AG20443 (cell line): Measurements from ENCODE around the gene ODAPH.
A peak's percentile ranks its signal among the peaks of the same experiment; 100 is the strongest.

Experiments
- DNase-seq: peaks from one replicate; pipeline ENCODE4 v3.0.0; 2012; ENCODE audit warnings: low spot score, mixed read lengths

The ODAPH gene

DNA sequence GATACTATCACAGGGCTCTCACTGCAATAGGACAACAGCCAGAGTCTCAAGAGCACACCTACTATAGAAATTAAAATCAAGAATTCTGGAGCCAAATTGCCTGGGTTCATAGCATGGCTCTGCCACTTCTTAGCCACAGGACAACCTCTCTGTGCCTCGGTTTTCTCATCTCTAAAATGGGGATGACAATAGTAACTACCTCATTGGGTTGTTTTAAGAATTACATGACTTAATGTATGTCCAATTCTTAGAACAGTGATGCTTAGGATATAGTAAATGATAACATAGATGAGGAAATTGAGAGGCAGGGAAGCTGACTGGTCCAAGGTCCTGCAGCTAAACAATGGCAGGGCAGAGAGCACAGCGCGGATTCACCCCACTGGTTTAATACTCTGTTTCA, 11.0 kb upstream of the ODAPH start:
- DNase-seq = no peak

DNA sequence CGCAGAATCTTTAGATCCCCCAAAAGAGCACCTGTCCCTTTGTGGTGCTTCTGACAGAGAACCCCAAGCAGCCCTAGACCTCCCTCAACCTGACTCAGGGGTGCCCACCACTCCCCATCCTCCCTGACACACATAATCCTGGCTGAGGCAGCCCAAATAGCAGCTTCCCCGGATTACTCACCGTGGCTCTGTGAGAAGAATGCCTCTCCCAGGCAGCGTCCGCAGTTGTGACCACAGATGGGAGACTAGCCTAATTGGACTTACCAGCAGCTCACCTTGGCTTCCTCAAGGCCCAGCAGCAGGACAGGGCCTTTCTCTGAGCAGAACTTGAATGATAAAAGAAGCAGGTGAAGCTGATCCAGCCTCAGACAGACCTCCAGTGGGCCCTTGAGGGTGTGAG, 10.3 kb upstream of the ODAPH start:
- peak; percentile 69 for DNase-seq

DNA sequence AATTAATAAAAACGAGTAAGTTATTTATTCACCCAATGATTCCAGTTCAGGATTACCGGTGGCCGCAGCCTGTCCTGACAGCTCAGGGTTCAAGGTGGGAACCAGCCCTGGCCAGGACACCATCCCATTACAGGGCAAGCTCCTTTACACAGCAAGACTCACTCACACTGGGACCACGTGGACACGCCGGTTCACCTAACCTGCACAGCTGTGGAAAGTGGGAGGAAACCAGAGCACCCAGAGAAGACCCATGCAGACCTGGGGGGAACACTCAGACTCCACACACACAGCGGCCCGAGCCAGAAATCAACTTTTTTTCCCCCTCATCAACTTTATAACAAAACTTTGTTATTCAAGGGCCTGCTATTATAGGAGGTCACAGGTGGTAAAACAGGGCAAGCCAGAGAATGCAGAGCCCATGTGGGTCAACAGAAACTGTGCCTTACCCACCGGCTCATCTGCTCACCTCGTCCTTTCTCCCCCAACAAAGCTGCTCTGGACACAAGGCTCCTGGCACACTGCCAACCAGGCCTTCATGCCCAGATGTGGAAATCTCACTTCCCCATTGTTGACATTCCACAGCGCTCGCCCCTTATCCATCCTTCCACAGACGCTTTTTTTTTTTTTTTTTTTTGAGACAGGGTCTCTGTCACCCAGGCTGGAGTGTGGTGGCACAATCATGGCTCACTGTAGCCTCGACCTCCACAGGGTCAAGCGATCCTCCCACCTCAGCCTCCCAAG, 8.0 kb upstream of the ODAPH start:
- no peak for DNase-seq

DNA sequence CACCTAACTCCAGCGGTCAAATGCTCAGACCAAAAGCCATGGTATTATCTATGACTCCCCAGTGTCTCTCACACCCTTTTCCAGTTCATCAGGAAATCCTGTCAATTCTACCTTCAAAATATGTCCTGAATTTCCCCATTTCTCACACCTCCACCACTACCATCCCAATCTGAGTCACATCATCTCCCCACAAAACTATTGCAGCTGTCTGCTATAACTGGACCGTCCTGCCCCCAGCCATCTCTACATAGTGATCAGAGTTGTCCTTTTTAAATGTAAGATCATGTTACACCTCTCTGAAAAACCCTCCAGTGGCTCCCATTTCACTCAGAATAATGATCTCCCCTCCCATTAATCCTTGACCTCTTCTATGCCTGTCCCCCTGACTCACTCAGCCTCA, 6.8 kb upstream of the ODAPH start:
- no peak for DNase-seq

DNA sequence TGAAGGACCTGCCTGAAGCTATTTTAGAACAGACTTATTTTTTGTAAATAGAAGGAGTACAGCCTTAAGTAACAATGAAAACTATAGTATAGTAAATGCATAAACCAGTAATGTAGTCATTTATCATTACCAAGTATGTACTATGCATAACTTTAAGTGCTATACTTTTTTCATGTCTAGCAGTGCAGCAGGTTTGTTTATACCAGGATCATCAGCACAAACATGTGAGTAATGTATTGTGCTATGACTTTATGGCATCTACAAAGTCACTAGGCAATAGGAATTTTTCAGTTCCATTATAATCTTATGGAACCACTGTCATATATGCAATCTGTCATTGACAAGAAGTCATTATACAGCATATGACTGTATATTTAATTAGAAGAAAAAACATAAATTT, 3.4 kb upstream of the ODAPH start:
- no peak for DNase-seq

DNA sequence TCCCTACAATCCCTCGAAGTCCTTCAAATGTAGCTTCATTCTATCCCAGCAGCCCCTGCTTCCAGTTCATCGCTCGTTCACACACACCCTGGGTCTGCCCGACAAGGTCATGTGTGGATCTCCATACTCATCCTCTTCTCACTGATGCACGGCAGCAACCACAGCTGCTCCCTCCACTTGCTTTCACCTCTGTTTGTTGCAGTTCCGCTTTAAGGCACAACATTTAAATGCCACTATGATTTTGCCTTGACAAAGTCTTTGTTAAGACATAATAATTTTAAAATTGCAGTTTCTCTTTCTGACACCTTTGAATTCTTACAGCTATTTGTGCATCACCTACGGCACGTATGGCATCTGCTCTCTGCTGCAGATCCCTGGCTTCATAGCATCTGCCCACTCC, 1.8 kb downstream of the ODAPH start:
- DNase-seq = no peak

DNA sequence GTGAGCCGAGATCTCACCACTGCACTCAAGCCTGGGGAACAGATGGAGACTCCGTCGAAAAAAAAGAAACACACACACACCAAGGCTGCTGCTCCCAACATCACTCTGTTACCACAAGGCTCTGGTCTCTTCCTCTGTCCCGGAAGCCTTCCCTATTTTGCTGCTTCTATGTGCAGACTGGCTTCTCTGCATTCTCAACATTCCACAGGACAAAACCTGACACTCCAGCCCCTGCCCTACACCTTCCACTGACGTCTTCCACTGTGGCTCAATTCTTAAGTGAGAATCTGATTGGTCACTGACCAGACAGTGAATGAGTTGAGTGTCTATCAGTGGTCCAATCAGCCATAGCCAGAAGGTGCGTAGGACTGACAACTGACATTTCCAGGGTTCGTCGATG, 5.9 kb downstream of the ODAPH start:
- no peak for DNase-seq

DNA sequence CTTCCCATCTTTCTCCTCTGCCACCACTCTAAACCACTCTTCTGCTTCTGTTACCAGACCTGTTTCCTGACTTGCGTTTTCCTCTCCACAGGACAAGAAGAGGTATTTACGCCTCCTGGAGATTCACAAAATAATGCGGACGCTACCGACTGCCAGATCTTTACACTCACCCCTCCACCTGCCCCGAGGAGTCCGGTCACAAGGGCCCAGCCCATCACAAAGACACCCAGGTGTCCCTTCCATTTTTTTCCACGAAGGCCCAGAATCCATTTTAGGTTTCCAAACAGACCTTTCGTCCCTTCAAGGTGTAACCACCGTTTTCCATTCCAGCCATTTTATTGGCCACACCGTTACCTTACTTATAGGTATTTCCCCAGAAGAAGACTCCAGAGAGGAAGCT, 8.2 kb downstream of the ODAPH start:
- no peak for DNase-seq

DNA sequence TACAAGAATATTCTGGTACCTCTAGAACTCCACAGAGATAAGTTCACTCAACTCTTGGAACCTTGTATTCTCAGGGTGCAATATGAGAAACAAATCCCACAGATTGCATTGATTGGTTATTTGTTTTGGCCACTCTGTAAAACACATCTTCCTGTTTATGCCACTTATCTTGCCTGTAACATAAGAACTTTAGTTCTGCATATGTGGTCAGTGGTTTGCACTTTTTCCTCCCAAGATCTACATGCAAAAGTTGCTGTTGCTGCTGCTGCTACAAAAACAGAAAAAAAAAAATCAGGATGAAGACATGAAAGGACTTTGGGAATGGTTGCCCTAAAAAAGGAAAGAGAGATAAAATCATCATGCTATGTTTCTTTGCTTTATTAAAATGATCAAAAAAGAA, 9.6 kb downstream of the ODAPH start:
- DNase-seq = no peak

DNA sequence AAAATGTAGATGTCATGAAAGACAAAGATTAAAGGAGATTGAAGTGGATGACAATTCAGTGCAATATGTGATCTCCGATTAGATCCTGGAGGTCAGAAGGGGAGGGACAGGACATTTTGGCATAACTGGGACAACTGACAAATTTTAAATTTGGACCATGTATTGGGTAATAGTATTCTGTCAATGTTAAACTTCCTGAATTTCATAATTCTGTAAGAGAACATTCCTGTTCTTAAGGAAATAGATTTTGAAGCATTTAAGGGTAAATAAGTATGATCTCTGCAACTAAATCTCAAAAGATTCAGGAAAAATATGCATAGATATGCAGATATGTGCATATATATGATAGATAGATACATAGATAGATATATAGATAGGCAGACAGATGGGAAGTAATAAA, 11.0 kb downstream of the ODAPH start:
- DNase-seq = no peak

DNA sequence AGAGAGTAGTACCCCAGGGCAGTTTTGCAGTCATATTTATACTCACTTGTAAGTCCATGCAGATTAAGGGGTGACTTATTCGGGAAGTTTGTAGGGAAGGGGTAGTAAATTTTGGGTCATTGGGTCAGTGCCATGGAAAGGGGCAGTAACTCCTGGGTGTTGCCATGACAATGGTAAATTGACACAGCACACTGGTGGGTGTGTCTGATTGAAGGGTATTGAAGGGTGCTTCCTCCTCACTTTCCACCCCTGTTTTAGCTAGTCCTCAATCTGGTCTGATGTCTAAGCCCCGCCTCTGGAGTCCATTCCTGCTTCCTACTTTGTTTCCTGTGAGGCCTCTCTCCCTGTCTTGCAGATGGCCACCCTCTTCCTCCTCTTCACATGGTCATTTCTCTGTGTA, 11.9 kb downstream of the ODAPH start:
- no peak for DNase-seq

DNA sequence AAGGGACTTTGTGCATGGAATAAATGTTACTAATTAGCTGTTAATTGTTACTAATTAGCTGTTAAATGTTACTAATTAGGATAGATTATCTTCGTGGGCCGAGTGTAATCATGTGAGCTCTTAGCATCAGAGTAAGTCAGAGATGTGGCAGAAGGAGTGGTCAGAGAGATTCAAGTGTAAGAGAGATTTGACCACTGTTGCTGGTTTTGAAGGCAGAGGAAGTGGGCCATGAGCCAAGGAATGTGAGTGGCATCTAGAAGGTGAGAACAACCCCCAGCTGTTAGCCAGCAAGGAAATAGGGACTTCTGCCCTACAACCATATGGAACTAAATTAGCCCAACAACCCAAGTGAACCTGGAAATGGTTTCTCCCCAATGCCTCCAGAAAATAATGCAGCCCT, 28.2 kb downstream of the ODAPH start:
- no peak for DNase-seq

DNA sequence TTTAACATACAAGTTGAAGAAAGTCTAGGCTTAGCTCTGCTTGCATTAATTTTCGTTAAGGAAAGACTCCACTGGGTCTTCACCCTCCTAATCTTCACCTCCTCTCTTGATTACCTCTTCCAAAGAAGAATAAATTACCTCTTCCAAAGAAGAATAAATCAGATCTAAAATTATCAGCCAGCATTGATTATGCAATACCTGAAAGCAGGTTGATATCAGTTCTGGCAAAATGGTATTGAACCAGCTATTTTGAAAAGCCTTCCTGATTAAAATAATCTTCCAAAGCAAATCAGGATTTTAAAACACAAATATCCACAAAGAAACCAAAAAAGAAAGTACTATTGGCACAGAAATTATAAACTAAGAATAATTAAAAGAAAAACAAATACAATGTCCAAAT, 37.5 kb downstream of the ODAPH start:
- DNase-seq = no peak

DNA sequence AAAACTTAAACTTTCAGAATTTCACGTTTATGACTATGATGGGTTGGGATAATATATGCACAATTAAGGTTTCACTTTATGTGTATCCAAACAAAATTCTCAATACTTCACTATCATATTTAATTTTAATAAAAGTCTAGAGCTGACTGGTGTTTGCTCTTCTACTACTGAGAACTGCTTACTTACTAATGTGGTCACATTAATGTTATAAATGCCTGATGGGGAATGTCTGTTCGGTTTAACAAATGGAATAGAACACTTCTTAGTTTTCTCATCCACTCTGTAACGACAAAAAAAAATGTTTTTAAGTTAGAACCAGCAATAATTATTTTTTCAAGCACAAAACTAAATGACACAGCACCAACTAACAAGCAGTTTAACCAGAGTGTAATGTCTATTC, 40.2 kb downstream of the ODAPH start:
- no peak for DNase-seq

DNA sequence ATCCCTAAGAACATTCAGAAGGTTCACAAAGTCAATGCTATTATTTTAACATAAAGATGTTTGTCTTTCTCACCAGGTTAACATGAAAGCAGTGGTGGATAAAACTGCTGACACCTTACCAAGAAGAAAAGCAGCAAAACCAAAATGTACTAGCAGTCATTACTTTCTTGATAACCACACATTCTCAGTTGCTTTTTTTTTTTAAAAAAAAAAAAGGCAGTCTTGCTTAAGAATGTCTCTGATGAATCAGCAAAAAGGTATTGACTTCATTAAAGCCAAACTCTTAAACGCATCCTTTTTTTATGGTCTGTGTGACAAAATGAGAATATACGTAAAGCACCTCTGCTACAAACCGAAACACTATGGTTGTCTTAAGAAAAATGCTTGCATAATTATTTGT, 42.5 kb downstream of the ODAPH start:
- DNase-seq = peak; percentile 11

DNA sequence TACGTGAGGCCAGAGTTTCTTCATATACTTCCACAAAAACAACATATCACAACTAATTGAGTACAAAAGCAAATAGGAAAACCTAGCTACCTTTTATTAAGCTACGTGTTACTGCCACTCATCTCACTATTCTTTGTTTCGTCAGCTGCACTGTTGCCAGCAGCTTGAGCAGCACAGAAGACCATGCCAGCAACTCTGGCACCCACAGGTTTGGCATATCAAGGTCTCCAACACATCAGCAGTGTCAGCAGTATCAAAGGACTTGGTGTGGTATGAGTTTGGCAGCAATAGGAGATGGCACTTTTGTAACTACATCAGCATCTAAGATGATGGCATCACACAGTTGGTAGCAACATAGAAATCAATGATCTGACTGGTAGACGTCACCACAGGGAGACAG, 43.8 kb downstream of the ODAPH start:
- no peak for DNase-seq

DNA sequence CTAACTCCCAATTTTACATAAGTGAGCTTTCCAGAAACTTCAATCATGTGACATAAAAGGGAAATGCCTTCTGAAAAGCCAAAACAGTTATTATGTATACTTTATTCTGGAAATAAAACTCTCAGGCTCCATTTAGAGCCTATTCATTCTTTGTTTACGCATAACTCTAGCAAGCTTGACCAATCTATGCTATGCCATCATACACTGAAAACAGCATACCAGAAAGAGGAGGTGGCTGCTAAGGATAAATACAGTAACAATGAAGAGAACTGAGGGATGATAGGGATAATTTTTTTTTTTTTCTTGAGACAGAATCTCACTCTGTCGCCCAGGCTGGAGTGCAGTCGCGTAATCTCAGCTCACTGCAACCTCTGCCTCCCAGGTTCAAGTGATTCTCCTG, 50.1 kb downstream of the ODAPH start:
- DNase-seq = no peak

DNA sequence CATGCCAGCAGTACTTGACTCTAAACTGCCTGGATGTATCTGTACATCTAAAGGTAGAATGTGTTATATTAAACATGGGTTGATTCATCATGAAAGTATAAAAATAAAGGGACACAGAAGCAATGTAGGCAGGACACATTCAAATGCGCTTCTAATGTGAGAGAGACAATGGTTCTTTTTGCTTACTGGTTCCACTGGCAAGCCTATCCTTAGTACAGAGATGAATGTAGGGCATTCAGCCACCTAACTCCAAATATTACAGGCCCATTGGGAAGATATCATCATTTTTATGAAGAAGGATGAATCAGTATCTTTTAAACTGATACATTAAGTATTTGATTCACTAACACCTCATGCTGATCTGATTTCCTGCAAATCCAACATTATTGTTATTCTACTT, 56.4 kb downstream of the ODAPH start:
- DNase-seq = no peak
